ENCODE data around the gene TMEM167B.
"Not testable (repeated sequence)": the region's sequence is repeated elsewhere in the genome, so short reads cannot be mapped to it uniquely, and the experiment has no call there.

Gene TMEM167B

DNA sequence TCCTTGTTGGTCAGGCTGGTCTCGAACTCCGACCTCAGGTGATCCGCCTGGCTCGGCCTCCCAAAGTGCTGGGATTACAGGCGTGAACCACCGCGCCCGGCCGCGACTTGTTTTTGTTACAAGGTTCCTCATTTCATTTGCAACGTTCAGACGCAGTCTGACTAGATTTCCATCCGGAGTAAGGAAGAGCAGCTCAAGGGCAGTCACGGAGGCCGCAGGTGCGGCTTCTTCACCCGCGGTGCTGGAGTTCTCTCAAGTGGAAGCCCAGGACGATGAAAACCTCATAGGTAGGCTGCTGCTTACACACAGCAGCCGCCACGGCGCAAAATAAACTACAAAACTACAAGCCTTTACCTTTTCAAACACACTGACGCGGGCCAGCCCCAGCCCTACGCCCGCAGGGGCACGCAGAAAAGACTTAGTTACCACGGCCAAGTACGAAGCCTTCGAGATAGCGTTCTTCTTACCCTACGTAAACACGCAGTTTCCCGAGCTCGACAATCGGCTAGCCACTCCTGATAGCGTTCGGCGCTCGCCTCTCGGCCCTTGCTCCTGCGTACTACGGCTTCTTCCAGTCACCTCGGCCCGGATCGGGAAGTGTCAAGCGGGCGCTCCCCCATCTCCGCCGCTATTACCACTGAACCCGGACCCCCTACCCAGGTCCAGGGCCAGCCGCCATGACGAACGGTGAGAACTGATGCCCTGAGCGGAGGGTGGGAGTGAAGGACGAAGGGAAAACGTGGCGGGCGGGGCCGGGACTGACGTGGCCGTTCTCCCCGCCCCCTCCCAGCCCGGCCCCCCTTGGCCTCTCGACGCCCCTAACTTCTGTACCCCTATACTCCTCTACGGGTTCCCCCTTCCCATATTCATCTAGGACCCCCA, at the start of gene TMEM167B:
TSS of gene TMEM167B (plus strand) at position 569 of the 882 bp plus-strand sequence. CDS start at position 678, 109 bp downstream.
- FAIRE-seq, result peak; percentile 6

DNA sequence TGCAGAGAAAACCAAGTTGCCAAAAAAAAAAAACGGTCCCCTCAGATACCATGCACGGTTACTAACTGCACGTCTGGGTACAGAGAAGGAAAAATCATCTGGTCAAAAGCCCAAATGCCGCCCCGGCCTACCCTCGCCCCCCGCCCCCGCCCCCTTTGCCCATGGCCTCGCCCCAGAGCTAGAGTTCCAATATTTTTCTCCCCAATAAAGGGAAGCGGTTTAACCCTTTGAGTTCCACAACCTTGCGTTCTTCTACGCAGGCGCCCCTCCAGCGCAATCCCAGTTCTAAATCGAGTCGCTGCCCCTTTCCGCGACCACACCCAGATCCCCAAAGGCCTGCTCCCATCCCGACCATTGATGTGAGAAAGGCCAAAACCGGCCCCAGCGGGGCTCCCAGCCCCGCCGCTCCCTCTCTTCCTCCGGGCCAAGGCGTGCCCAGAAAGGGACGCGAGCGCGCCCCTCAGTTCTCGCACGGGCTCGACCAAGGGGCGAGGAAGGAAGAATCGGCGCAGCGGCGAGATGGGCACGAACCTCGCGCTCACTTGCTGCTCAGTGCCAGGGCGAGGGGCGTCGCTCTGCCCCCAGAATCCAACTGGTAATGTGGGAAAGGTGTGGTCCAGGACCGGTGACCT, 49.5 kb upstream of the TMEM167B start:
- FAIRE-seq, result no peak

DNA sequence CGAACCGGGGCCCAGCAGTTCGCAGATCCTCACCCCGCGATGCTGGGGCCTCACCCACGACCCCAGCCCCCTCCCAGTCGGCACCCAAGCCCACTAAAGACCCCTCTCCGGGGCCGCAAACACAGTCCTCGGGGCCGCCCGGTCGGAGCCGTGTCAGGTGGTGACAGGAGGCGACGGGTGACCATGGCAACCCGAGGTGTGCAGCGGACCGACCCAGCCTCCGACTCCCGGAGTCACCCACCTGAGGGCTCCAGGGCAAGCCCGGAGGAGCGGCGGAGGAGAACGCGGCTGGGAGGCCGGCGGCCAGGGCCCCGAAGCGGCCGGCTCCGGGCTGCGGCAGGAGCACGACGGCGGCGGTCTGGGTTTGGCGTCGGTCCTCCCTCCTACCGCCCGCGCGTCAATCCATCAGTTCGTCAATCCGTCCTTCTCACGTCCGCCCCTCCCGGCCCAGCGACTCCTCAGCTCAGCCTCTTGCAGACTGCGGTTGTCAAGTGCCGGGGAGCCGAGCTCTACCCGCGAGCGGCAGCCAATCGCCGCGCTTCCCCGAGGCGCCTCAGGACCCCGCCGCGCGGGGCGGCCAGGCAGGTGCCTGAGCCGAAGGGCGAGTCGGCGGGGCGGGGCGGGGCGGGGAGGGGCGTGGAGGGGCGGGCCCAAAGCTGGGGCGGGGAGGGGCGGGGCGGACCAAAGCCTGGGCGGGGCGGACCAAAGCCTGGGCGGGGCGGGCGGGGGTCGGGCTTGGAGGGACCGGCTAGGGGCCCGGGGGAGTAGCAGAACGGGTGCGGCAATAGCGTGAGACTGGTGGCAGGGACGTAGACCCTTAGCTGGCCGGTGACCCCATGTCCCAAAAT, 48.7 kb upstream of the TMEM167B start, which contains the start of gene WDR47:
TSS of gene WDR47 (minus strand) at position 482 of the 848 bp plus-strand sequence. CDS start 18,590 bp downstream, outside the sequence.
- no peak for FAIRE-seq

DNA sequence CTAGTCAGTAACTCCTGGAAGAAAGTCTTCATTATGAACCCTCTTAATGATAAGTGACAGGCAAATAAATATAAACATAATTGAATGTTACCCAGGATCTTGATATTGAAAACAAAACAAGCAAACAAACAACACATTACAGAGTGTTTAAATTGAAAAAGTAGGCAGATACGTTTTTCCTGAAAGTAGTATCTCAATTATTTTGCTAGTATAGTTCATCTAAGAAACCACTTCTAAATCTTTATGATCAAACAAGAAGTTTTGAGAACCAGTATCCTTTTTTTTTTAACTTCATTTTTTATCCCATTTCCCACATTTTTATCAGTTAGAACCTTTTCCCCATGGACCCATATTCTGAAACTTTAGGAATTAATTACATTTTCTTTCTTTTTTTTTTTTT, 45.0 kb upstream of the TMEM167B start:
- FAIRE-seq, result no peak

DNA sequence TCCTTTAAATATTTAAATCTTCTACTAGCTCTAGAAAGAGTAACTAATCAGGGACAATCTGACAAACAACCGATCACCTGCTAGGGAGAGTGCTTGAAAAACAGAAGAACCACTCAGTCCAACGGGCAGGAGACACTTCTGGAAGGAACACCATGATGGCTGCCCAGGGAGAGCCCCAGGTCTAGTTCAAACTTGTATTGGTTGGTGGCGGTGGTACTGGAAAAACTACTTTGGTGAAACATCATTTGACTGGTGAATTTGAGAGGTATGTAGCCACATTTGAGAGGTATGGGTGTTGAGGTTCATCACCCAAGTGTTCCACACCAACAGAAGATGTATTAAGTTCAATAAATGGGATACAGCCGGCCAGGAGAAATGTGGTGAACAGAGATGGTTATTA, 43.9 kb upstream of the TMEM167B start:
- FAIRE-seq, result no peak

DNA sequence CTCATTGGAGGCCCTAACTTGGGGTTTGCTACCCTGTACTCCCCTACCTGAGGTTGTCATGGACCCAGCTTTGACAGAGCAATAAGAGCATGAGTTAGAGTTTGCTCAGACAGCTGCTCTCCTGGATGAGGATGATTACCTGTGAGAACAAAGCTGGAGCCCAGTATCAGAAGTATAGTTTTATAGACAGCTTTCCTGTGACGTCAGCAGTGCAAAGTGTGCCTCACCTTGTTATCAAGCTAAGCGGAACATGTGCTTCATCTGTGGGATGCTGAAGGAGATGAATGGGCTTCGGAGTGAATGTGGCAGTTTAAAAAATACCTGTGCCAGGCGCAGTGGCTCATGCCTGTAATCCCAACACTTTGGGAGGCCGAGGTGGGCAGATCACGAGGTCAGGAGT, 43.2 kb upstream of the TMEM167B start:
- no peak for FAIRE-seq

DNA sequence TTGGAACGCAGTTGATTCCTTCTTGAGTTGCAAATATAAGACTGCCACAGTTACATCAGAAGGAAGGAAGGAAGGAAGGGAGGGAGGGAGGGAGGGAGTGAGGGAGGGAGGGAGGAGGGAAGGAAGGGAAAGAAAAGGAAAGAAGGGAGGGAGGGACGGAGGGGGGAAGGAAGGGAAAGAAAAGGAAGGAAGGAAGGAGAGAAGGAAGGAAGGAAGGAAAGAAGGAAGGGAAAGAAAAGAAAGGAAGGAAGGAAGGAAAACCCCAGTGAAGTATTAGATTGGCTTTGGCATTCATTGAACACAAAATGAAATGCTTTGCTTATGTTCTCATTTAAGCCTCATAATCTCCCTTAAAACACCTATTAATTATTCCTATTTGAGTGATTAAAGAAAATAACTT, 42.2 kb upstream of the TMEM167B start:
- FAIRE-seq, result no peak

DNA sequence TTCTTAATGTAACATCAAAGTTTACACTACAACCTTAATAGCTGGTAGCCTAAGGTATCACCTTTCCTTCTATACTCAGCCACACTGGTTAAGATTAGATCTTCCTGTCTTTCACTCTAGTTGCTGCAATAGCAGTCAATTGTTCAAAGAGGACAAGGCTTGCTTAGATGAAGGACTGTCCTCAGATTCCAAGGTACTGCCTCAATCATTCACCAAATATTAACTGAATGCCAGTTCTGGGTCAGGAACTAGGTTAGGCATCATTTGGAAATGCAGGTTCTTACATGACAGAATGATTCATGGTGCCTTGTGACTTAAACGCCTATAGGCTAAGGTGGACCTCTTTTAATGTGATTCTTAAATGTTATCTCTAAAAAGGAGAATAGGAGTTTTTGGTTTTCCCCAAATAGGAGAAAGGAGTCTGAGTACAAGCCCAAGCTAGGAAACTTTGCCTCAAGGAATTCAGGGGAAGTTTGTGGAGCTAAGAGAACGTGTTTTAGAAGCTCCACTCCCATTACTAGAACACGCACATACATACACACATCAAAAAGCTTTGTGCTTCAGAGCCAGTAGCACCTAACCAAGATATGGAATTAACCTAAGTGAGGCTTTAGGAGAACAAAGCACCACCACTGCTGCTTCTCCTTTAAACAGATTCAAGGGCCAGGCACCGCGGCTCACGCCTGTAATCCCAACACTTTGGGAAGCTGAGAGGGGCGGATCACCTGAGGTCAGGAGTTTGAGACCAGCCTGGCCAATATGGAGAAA, 40.2 kb upstream of the TMEM167B start:
- FAIRE-seq, result no peak

DNA sequence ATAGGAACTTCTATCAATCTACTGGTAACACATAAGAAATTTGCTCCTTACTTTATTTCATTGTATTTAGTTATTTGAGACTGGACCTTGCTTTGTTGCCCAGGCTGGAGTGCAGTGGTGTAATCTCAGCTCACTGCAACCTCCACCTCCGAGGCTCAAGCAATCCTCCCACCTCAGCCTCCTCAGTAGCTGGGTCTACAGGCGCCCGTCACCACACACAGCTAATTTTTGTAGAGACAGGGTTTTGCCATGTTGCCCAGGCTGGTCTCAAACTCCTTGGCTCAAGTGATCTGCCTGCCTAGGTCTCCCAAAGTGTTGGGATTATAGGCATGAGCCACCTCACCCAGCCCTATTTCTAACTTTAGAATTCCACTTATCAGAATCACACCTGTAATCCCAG, 38.4 kb upstream of the TMEM167B start:
- FAIRE-seq, result not testable (repeated sequence)

DNA sequence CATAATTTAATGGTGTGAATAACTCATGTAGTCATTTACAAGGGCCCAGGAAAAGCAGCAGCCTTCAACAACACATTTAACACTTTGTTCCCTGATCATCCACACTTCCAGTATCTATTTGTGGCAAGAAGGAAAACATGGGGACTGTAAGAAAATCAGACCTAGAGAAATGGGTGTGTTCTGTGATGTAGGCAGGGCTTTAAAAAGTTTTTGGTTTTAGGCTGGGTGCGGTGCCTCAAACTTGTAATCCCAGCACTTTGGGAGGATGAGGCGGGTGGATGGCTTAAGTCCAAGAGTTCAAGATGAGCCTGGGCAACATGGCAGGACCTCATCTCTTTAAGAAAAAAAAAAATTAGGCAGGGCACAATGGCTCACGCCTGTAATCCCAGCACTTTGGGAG, 34.5 kb upstream of the TMEM167B start:
- FAIRE-seq, result no peak

DNA sequence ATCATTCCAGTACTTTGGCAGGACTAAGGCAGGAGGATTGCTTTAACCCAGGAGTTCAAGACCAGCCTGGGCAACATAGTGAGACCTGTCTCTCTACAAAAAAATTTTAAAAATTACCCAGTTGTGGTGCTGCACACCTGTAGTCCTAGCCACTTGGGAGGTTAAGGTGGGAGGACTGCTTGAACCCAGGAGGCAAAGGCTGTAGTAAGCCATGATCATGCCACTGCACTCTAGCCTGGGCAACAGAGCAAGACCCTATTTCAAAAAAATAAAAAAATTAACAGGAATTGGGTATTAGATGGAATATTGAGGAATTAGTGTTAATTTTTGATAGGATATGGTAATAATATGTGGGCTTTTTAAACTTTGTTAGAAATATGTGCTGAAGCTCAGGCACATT, 31.5 kb upstream of the TMEM167B start:
- no peak for FAIRE-seq

DNA sequence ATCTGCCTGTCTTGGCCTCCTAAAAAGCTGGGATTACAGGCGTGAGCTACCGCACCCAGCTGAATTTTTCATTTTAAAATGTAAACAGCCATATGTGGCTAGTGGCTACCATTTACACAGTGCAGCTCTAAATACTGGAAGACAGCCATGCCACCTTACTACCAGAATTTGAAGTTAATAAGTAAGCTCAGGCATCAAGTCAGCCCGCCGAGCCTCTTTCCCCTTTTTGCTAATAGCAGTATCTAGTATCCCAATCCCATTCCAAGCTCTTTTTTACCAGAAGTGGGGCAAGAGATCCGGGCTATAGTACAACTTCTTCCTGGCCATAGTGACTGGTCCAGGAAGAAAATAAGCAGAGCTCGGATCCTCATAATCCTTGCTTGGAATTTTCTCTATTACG, 29.9 kb upstream of the TMEM167B start:
- FAIRE-seq, result no peak

DNA sequence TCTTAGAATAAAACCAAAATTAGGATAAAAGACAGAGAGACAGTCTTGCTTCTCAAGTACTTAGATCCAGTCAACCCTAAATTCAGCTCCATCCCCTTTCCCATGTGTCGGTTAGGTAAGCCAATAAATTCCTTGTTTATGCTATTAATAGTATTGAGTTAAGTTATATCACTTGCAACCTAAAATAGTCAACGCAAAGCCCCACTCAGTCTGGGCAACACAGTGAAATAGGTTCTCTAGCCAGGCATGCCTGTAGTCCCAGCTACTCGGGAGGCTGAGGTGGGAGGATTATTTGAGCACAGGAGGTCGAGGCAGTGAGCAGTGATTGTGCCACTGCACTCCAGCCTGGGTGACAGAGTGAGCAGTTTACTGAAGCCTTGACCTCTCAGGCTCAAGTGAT, 29.4 kb upstream of the TMEM167B start:
- no peak for FAIRE-seq

DNA sequence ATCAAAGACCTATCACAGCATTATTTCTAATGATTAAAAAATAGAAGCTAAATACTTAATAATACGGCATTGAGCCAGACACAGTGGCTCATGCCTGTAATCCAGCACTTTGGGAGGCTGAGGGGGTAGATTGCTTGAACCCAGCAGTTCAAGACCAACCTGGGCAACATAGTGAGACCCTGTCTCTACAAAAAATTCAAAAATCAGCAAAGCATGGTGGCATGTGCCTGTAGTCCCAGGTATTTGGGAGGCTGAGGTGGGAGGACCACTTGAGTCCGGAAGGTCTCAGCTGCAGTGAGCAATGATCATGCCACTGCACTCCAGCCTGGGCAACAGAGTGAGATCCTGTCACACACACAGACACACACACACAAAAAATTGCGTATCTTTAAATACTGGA, 25.4 kb upstream of the TMEM167B start:
- no peak for FAIRE-seq

DNA sequence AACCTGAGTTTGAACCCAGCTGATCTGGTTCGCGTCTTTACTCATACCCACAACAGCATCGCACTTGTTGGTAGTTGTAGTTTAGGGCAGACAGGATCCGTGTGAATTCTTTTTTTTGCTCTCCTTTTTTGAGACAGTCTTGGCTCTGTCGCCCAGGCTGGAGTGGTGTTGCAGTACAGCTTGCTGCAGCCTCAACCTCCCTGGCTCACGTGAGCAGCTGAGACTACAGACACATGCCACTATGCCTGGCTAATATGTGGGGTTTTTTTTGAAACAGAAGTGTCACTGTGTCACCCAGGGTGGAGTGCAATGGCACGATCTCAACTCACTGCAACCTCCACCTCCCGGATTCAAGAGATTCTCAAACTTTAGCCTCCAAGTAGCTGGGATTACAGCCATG, 22.7 kb upstream of the TMEM167B start:
- no peak for FAIRE-seq

DNA sequence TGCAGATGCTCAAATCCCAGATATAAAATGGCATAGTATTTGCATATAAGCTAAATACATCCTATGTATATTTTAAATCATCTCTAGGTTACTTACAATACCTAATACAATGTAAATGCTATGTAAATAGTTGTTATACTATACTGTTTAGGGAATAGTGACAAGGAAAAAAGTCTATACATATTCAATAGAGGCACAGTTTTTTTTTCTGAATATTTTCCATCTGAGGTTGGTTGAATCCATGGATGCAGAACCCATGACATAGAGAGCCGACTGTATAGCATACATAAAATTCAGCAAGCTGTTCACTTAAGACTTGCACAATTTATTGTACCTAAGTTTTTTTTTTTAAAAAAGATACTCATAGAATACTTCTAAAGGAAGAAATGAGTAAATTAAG, 21.3 kb upstream of the TMEM167B start:
- no peak for FAIRE-seq

DNA sequence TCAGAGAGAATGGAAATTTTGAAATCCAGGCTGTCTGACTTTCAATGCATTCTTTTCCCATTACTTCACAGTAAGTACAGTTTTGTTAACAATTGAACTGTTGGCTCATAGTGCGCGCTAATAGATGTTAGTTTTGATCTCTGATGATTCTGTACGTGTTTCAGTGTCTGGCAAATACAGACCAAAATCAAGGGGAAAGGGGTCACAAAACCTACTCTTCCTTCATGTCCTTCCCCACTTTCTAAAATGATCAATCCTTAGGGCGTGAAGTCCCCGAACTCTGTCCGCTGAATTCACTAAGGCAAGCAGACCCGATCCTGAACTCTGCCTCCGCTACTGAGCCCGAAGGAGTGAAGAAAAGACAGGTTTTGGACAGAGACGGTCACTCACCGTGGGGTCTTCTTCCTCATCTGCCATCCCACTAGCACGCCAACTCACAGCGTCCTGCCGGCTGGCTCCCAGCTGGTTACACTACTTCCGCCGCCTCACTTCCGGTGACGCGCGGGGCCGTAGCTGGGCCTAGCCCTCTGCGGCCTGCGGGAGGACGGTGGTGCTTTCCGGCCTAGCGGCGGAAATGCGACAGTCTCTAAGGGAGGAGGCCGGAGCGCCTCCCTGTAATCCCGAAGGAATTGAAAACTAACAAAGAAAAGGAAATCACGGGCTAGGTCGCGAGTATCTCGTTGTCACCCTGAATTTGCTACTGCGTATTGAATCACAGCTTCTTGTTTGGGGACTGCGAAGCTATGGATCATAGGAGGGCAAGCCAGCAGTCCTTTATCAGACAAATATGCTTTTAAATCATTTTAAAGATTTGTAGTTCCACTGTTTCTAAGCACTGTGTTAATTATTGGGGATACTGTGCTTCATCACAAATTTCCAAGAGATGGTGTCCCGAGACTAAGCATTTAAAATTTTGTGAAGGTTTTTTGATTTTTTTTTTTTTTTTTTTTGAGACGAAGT, 14.8 kb upstream of the TMEM167B start, which contains the start of gene TAF13:
TSS of gene TAF13 (minus strand) at position 473 of the 960 bp plus-strand sequence. CDS start at position 417, 56 bp downstream.
- FAIRE-seq, result peak; percentile 94

DNA sequence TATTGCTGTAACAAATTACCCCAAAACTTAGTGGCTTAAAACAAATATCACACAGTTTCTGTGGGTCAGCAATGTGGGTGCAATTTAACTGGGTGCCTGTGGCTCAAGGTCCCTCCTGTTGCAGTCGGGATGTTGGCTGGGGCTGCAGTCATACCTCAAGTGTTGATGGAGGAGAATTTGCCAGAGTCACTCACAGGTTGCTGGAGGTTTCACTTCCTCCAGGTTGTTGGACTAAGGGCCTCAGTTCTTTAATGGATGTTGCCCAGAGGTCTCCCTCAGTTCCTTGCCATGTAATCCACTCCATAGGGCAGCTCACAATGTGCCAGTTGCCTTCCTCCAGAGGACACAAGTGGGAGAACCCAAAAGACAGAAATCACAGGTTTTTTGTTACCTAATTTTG, 12.2 kb upstream of the TMEM167B start:
- no peak for FAIRE-seq

DNA sequence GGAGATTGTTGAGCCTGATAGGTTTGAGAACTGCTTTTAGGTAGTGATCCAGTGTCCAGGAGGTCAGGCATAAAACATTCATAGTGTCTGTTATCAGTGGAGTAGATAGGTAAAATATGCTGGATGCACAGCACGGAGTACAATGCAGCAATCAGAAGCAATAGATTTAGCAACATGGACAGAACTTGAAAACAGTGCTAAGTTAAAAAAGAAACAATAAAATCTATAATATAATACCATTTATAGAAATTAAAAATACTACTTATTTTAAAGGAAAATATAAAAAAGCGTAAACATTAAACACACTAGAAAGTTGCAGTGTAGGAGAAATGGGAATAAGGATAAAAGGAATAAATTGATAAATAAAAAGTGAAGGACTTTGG, 11.3 kb upstream of the TMEM167B start:
- FAIRE-seq, result no peak

DNA sequence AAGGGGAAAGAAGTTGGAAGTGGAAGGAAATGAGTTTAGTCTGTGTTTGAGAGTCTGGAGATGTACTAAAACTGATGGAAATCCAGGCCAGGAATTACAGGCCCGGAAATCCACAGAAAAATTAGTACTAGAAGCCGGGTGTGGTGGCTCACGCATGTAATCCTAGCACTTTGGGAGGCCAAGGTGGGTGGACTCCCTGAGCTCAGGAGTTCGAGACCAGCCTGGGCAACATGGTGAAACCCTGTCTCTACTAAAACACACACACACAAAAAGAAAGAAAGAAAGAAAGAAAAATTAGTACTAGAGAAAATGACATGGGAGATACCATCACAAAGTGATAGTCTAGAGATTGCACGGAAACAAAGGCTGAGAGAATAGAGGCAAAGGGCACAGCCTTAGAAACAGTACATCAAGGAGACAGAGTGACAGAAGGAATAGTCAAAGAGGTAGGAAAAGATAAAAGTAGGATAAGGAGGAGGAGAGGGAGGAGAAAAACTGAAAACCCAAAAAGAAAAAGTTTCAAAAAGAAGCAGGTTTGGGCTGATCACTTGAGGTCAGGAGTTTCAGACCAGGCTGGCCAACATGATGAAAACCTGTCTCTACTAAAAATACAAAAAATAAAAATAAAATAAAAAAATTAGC, 10.0 kb upstream of the TMEM167B start:
- FAIRE-seq, result no peak

DNA sequence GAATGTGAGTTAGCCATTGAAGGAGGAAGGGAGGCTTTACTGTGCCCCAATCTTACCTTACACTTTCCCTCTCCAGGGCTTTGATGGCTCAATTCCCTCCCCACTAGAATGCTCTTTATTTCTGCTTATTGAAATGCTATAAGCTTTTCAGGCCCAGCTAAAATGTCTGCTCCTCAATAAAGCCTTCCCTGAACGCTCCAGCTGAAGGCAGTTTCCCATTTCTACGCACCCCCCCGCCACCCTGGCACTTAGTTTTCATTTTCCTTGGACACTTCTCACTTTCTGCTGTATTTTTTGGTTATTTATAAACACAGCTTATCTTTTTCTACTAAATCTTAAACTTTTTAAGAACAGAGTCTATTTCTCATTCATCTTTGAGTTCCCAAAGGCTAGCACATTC, 7.1 kb upstream of the TMEM167B start:
- FAIRE-seq, result no peak
